Psoas muscle (tissue), 8 donors: ENCODE results near the gene FGF9. TPM values are rescaled to one million over a fixed set of nuclear protein-coding genes. Genes with fewer than 3 reads are reported as not detected.
A peak's percentile ranks its signal among the peaks of the same experiment; 100 is the strongest.

Experiments used
- ATAC-seq, 4 donors: fragments of 200-7000 bp; cut with Tn5 transposase; one replicate each; pipeline ENCODE4 v1.9.1; 2020; ENCODE audit warnings: moderate library complexity in 3 of 4, mild to moderate bottlenecking in 2 of 4
- DNase-seq, 2 donors: peaks; one replicate each; pipeline ENCODE4 v3.0.0-alpha.2; 2020
- H3K27ac ChIP-seq: fragments of 200-600 bp; one replicate; pipeline ENCODE4 v1.8.0; 2022
- H3K27me3 ChIP-seq, 3 donors: fragments of 200-600 bp in 1 of 3; one replicate each; pipeline versions ENCODE4 v1.6.1 to v1.8.0; 2013 to 2022; ENCODE audit warnings: low read length in 2 of 3, mild to moderate bottlenecking in 2 of 3, moderate library complexity in 1 of 3; ENCODE audit not compliant: insufficient read depth in 3 of 3
- H3K36me3 ChIP-seq, 2 donors: fragments of 200-600 bp in 1 of 2; one replicate each; pipeline versions ENCODE4 v1.6.1 to v1.8.0; 2013 to 2022; ENCODE audit warnings: low read depth in 1 of 2, mild to moderate bottlenecking in 1 of 2, moderate library complexity in 1 of 2; ENCODE audit not compliant: insufficient read depth in 1 of 2
- H3K4me1 ChIP-seq: fragments of 200-600 bp; one replicate; pipeline ENCODE4 v1.8.0; 2022
- H3K4me3 ChIP-seq: fragments of 200-600 bp; one replicate; pipeline ENCODE4 v1.8.0; 2022; ENCODE audit warnings: mild to moderate bottlenecking
- H3K9me3 ChIP-seq: fragments of 200-600 bp; one replicate; pipeline ENCODE4 v1.8.0; 2022
- WGBS, 3 donors: extraction: QIAGEN DNeasy Blood & Tissue Kit; methylation state at CpG; one replicate each; pipeline versions ENCODE4 v1.1.6 to v1.1.7; 2013; 5-methylcytosine and 5-hydroxymethylcytosine counted together
- intact Hi-C, 2 donors: fragments of 100-400 bp; cut with DNase I; formaldehyde crosslinking; loops; one replicate each; pipeline versions ENCODE4 v1.11.0 to v1.14.2; 2022
- polyA plus RNA-seq, 3 donors: library from polyadenylated mRNA; stranded (reverse); fragments of 200-250 nt; gene quantifications; one replicate each; pipeline ENCODE4 v1.2.3, GENCODE V29; 2013
- total RNA-seq, 4 donors: library from RNA; stranded (reverse); fragmentation: NEBNext Ultra II Directional in 2 of 4; extraction: Animal tissue kit (Norgen Biotek cat#: 25700) in 2 of 4; gene quantifications; one replicate each; pipeline versions ENCODE4 v1.2.1 to v1.2.4, GENCODE V29; 2021 to 2023
- TF ChIP-seq, protein P1 (sequence below): fragments of 200-600 bp; IDR thresholded peaks from one replicate; pipeline ENCODE4 v1.8.0; 2022; ENCODE audit warnings: antibody characterized with exemption
- donor health status: healthy with polysubstance abuse.
- donor health status: DM: no; HTN: no; CAD: no; lungs with moderate emphysema.
- donor health status: Bipolar disorder and iron deficiency.
- donor health status: healthy.
- donor health status: DM: yes; HTN: yes; CAD: no.
- donor health status: DM: no; HTN: no; CAD: no.
- donor health status: DM: no; HTN: no; CAD: no.
- donor health status: DM: yes; HTN: yes; CAD: no.

Gene FGF9
- total and polyA plus RNA-seq, 7 donors = 0.69 to 1.7 (median 1.2) TPM

DNA sequence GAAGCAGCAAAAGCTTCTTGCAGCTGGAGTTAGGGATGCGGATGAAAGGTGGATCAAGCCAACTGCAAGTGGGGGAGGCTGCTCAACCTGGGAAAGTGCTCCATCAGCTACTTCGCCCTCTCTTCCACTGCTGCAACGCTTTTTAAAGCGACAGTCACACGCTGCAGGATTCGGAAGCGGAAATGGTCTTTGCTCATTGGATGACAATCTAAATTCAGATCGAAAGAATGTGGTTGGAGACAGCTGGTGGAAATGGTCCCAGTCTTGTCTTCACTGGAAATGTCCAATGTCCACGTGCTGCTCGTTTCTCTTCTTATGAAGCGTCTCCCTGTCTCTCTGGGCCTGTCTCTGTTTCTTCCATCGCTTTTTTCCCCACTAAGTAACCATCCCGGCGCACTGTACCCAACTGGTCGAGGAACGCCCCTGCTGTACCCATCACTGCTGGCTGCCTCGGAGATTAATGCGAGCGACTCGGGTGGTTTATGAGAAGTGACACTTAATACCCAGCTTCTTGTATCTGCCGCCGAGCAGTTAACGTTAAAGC lies 2.1 kb upstream of the FGF9 start:
- H3K4me3 ChIP-seq = peak overlapping the region; percentile 79
- H3K4me1 ChIP-seq = peaks cover 17% of the 10 kb centered on the region
- no peak overlapping the region for H3K27ac ChIP-seq
- peaks cover 0 to 58% (median 2%) of the 10 kb centered on the region in 3 donors for H3K27me3 ChIP-seq
- no peaks in the 10 kb centered on the region for H3K9me3 ChIP-seq
- ATAC-seq (no peak), DNase-seq (no peak)
- TF ChIP-seq, protein P1, sequence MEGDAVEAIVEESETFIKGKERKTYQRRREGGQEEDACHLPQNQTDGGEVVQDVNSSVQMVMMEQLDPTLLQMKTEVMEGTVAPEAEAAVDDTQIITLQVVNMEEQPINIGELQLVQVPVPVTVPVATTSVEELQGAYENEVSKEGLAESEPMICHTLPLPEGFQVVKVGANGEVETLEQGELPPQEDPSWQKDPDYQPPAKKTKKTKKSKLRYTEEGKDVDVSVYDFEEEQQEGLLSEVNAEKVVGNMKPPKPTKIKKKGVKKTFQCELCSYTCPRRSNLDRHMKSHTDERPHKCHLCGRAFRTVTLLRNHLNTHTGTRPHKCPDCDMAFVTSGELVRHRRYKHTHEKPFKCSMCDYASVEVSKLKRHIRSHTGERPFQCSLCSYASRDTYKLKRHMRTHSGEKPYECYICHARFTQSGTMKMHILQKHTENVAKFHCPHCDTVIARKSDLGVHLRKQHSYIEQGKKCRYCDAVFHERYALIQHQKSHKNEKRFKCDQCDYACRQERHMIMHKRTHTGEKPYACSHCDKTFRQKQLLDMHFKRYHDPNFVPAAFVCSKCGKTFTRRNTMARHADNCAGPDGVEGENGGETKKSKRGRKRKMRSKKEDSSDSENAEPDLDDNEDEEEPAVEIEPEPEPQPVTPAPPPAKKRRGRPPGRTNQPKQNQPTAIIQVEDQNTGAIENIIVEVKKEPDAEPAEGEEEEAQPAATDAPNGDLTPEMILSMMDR = no peak
- intact Hi-C loops = no loop called here
- 3 to 5% (median 4%) methylated on average over 23 of the region's 23 CpGs for WGBS, 3 donors
- H3K36me3 ChIP-seq = no peaks in the 10 kb centered on the region

DNA sequence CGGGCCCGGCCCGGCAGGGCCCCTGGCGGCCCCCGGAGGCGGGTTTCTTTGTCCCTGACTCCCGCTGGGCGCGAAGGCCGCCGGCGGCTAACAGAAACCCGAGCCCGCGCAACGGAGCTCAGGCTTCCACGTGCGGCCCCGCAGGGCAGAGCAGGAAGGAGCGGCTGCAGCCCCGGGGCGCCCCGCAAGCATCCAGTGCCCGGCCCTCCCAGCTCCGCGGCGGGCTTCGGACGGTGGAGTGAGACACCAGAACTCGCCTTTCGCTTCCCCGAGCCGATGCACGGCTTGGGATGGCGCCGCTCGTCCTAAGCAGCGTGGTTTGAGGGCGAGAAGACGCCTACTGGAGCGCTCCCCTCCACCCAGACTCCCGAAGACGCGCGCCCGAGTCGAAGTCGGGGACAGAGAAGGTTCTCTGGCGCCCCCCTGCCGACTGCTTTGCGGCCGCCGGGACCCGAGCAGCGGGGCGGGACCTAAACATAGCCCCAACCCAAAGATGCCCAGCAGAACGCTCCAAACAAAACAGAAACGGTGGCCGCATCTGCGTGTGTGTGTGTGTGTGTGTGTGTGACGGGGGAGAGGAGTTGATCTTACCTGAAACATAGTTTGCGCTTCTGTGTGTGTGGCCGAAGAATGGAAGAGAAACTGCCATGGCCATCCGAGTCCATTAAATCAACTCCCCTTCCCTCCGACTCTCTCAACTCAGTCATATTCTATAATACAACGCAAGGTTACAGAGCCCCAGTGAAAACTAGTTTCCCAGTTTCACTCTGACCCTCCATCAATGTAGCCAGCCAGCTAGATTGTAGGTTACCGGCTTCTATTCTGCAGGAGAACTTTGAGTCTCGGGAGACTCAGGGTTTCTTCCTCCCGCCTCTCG lies 629 bp upstream of the FGF9 start:
- TF ChIP-seq, protein P1 = no peak
- Histone ChIP-seq H3K27me3 (peaks cover 0 to 57% (median 5%) of the 10 kb centered on the region in 3 donors), H3K27ac (peak overlapping the region; percentile 41), H3K9me3 (no peaks in the 10 kb centered on the region), H3K4me3 (peak overlapping the region; percentile 79), H3K4me1 (peaks cover 17% of the 10 kb centered on the region), H3K36me3 (no peaks in the 10 kb centered on the region)
- intact Hi-C loops = no loop called here
- DNase-seq (peak; percentile 61 to 66), ATAC-seq (peak; percentile 23 to 58 (median 48))
- 0% methylated on average over 61 to 70 of the region's 70 CpGs for WGBS, 3 donors

DNA sequence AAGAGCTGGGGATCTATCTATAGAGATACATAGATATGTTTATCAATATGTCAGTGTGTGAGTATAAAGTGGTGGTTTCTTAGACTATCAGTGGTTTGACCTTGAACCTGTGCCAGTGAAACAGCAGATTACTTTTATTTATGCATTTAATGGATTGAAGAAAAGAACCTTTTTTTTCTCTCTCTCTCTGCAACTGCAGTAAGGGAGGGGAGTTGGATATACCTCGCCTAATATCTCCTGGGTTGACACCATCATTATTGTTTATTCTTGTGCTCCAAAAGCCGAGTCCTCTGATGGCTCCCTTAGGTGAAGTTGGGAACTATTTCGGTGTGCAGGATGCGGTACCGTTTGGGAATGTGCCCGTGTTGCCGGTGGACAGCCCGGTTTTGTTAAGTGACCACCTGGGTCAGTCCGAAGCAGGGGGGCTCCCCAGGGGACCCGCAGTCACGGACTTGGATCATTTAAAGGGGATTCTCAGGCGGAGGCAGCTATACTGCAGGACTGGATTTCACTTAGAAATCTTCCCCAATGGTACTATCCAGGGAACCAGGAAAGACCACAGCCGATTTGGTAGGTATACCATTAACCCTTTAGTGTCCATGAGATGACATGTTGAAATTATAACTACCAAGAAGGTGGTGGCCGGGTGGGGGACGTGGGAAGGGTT lies 880 bp downstream of the FGF9 start:
- no peak overlapping the region for H3K27ac ChIP-seq
- intact Hi-C loops = no loop called here
- DNase-seq (no peak), ATAC-seq (no peak)
- TF ChIP-seq, protein P1 = no peak
- H3K9me3 ChIP-seq = no peaks in the 10 kb centered on the region
- H3K36me3 ChIP-seq = no peaks in the 10 kb centered on the region
- peaks cover 17% of the 10 kb centered on the region for H3K4me1 ChIP-seq
- peaks cover 0 to 67% (median 7%) of the 10 kb centered on the region in 3 donors for H3K27me3 ChIP-seq
- 2 to 5% (median 3%) methylated on average over 15 of the region's 15 CpGs for WGBS, 3 donors
- H3K4me3 ChIP-seq = peak overlapping the region; percentile 79

GRCh38 chr13:21672287-21672680 lies 1.4 kb downstream of the FGF9 start:
- H3K27me3 ChIP-seq = peaks cover 0 to 67% (median 8%) of the 10 kb centered on the region in 3 donors
- peaks cover 17% of the 10 kb centered on the region for H3K4me1 ChIP-seq

More at GRCh38 chr13:21672287-21672680, 1.4 kb downstream of the FGF9 start:
- 13 to 40% (median 14%) methylated on average over 4 of the region's 4 CpGs for WGBS, 3 donors
- Histone ChIP-seq H3K27ac (no peak overlapping the region), H3K36me3 (no peaks in the 10 kb centered on the region), H3K4me3 (peak overlapping the region; percentile 79), H3K9me3 (no peaks in the 10 kb centered on the region)
- intact Hi-C loops = no loop called here
- ATAC-seq (no peak), DNase-seq (no peak)
- TF ChIP-seq, protein P1 = no peak
